GM06990 (cell line): ENCODE measurements around the gene GPATCH11.

Experiments
- DNase-seq: peaks from one replicate; pipeline ENCODE4 v3.0.0-alpha.2; 2011; ENCODE audit not compliant: insufficient read length; ENCODE audit errors: extremely low read depth
- H3K27me3 ChIP-seq: replicated peaks from 2 replicates; pipeline ENCODE4 v1.6.0; 2011; ENCODE audit warnings: low read length; ENCODE audit not compliant: control insufficient read depth, insufficient read depth
- H3K36me3 ChIP-seq: 2 replicates; pipeline ENCODE4 v1.5.1; 2011; ENCODE audit warnings: low read length; ENCODE audit not compliant: control insufficient read depth, insufficient read depth
- H3K4me3 ChIP-seq: replicated peaks from 2 replicates; pipeline ENCODE4 v1.5.1; 2011; ENCODE audit warnings: low read depth, mild to moderate bottlenecking, control low read depth, low read length
- CTCF ChIP-seq: IDR thresholded peaks from 2 replicates; pipeline ENCODE4 v1.5.1; 2011; ENCODE audit warnings: low read length, control low read depth, mild to moderate bottlenecking, inconsistent platforms; ENCODE audit not compliant: insufficient read depth, poor library complexity, severe bottlenecking

GPATCH11 gene

GRCh38 chr2:37125416-37125815 lies 41.1 kb downstream of the GPATCH11 start:
- DNase-seq: no peak
- Histone ChIP-seq H3K27me3 (no peaks in the 10 kb centered on the region), H3K36me3 (peaks cover 20% of the 10 kb centered on the region), H3K4me3 (no peak overlapping the region)
- no peak for TF ChIP-seq CTCF

GRCh38 chr2:37132914-37133313 lies 48.6 kb downstream of the GPATCH11 start:
- H3K4me3 ChIP-seq: no peak overlapping the region
- H3K36me3 ChIP-seq: peaks cover 23% of the 10 kb centered on the region
- no peaks in the 10 kb centered on the region for H3K27me3 ChIP-seq
- TF ChIP-seq CTCF: no peak
- no peak for DNase-seq

- no peaks in the 10 kb centered on the region for H3K27me3 ChIP-seq
- no peak for TF ChIP-seq CTCF
- peaks cover 20% of the 10 kb centered on the region for H3K36me3 ChIP-seq
- no peak for DNase-seq
- H3K4me3 ChIP-seq: no peak overlapping the region
Measured at GRCh38 chr2:37142546-37142945, 58.2 kb downstream of the GPATCH11 start.

- no peak for TF ChIP-seq CTCF
- no peak for DNase-seq
- no peaks in the 10 kb centered on the region for H3K27me3 ChIP-seq
- peaks cover 23% of the 10 kb centered on the region for H3K36me3 ChIP-seq
- no peak overlapping the region for H3K4me3 ChIP-seq
Measured at GRCh38 chr2:37143974-37144373, 59.7 kb downstream of the GPATCH11 start.

GRCh38 chr2:37146062-37146461 lies 61.7 kb downstream of the GPATCH11 start:
- TF ChIP-seq CTCF: no peak
- DNase-seq: no peak
- peaks cover 21% of the 10 kb centered on the region for H3K36me3 ChIP-seq

GRCh38 chr2:37148325-37148724 lies 64.0 kb downstream of the GPATCH11 start:
- DNase-seq: no peak
- peaks cover 21% of the 10 kb centered on the region for H3K36me3 ChIP-seq
- no peaks in the 10 kb centered on the region for H3K27me3 ChIP-seq
- H3K4me3 ChIP-seq: no peak overlapping the region
- no peak for TF ChIP-seq CTCF

More at GRCh38 chr2:37146062-37146461, 61.7 kb downstream of the GPATCH11 start:
- no peaks in the 10 kb centered on the region for H3K27me3 ChIP-seq
- no peak overlapping the region for H3K4me3 ChIP-seq
